Measurements from ENCODE around the gene CFAP46. TPM values are rescaled to one million over a fixed set of nuclear protein-coding genes. Genes with fewer than 3 reads are reported as not detected.
A peak's percentile ranks its signal among the peaks of the same experiment; 100 is the strongest.

Gene CFAP46
- total and polyA plus RNA-seq, 12 donors = 0.36 to 1.9 (median 1.1) TPM

DNA sequence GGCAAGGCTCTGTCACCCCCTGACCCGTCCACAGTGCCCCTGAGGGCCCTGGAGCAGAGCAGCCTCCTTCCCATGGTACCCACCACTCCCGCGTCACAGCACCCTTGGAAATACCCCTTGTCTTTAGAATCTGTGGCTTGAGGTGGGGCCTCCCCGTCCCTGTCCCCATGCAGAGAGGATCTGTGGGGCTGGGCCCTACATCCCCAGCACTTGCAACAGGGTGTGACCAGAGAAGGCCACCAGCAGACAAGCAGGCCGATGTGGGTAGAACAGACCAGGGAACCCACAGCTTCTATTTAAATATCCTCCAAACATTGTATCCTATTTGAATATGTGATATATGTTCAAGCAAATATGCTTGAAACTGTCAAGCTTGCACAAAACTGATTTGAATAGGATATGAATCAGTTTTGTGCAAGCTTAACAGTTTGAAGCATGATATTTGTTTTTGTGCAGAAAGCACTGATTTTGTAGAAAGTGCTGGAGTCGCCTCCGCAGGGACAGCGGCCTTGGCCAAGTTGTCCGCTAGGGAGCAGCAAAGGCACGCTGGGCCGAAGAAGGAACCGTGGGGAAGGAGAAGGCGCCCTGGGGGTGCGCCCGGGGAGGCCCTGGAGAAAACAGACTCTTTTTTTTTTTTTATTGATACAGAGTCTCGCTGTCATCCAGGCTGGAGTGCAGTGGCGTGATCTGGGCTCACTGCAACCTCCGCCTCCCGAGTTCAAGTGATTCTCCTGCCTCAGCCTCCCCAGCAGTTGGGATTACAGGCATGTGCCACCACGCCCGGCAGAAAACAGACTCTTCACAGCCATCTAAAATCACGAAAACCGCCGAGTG, 2.2 kb downstream of the CFAP46 start:
- DNase-seq = no peak
- intact Hi-C loops (cut with DNase I) = loop anchor here in 9 of 10 donors (2.0 to 10.0 kb wide), 4 partner anchors 182 to 185 kb away; no protein-coding TSS in a partner anchor
- H3K36me3 ChIP-seq = no peaks in the 10 kb centered on the region
- H3K4me3 ChIP-seq = no peak overlapping the region
- WGBS, 2 donors = 55 to 62% methylated on average over 24 of the region's 24 CpGs
- TF ChIP-seq, protein P1, sequence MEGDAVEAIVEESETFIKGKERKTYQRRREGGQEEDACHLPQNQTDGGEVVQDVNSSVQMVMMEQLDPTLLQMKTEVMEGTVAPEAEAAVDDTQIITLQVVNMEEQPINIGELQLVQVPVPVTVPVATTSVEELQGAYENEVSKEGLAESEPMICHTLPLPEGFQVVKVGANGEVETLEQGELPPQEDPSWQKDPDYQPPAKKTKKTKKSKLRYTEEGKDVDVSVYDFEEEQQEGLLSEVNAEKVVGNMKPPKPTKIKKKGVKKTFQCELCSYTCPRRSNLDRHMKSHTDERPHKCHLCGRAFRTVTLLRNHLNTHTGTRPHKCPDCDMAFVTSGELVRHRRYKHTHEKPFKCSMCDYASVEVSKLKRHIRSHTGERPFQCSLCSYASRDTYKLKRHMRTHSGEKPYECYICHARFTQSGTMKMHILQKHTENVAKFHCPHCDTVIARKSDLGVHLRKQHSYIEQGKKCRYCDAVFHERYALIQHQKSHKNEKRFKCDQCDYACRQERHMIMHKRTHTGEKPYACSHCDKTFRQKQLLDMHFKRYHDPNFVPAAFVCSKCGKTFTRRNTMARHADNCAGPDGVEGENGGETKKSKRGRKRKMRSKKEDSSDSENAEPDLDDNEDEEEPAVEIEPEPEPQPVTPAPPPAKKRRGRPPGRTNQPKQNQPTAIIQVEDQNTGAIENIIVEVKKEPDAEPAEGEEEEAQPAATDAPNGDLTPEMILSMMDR (IDR thresholded peaks at IDR 0.05) = peak; percentile 35 to 79 (median 73)
- peaks cover 3 to 16% (median 13%) of the 10 kb centered on the region in 9 donors for H3K4me1 ChIP-seq
- H3K27me3 ChIP-seq = peaks cover 0 to 63% (median 51%) of the 10 kb centered on the region in 7 donors
- ATAC-seq = peak in 4 of 8 donors; percentile 15 to 62 (median 31)
- no peak overlapping the region for H3K27ac ChIP-seq
- no peaks in the 10 kb centered on the region for H3K9me3 ChIP-seq

DNA sequence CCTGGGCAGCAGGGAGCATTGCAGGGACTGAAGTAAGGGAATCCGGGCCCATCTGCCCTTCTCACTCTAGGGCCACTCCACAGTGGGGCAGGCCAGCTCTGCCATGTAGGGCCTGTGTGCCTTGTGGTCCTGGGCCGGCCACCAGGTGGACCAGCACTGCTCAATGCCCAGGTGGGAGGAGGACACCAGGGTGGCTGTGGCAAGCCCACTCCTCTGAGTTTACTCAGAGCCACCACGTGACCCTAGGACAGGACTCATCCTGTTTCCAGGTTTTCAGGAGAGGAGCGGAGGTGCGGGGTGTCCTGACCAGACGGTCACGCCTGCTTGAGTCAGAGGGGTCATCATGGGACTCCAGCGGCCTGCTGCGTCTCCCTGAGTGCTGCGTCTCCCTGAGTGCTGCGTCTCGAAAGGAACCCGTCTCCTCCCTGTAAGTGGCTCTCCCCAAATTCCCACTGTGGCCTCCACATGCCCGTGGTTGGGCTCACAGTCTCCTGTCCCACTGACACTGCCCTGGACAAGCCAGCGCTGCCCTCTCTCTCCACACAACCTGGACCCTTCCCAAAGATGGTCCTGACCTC, 2.9 kb downstream of the CFAP46 start:
- no peak for DNase-seq
- H3K27me3 ChIP-seq = peaks cover 0 to 61% (median 48%) of the 10 kb centered on the region in 7 donors
- intact Hi-C loops (cut with DNase I) = loop anchor here in 3 of 10 donors (5.0 to 10.0 kb wide), 2 partner anchors 183 to 185 kb away; no protein-coding TSS in a partner anchor
- peaks cover 3 to 16% (median 13%) of the 10 kb centered on the region in 9 donors for H3K4me1 ChIP-seq
- WGBS, 2 donors = 91 to 93% methylated on average over 15 of the region's 15 CpGs
- no peaks in the 10 kb centered on the region for H3K36me3 ChIP-seq
- ATAC-seq = peak in 1 of 8 donors; percentile 18
- TF ChIP-seq, protein P1 (IDR thresholded peaks at IDR 0.05) = no peak
- no peaks in the 10 kb centered on the region for H3K9me3 ChIP-seq
- no peak overlapping the region for H3K4me3 ChIP-seq
- no peak overlapping the region for H3K27ac ChIP-seq

DNA sequence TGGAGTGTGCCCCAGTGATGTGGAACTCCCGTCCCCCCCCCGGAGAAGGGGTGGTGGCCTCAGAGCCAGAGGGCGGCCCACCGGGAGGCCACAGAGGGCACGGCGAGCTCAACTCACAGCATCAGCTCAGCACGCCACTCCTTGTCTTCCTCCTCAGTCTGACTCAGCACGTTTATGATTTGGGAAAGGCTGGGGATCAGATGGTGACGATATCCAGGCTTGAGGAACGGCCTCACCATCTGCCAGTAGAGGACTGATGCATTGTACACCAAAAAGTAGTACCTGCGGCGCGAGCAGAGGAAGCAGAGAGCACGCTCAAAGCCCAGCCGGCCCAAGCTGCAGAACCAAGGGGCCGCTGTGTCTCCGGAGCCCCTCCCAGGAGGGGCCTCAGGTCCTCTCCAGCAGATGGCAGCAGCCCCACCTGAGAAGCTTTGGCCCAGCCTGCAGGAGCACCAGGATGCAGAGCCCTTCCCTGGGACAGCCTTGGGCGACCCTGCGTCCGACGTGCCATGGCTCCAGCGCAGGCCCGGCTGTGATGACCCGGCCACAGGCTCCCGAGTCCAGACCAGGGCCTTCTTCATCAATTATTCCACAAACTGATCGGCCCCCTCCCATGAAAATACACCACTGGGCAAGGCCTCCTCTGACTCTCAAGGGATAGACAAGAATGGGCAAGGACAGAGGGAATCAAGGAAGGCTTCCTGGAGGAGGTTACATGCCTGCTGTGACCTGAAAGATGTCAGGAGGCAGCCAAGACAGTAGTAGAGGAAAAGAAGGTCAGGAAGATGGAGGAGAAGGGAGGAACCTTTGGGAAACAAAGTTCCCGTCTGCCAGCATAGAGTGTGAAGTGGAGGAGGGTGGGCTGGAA, 3.7 kb downstream of the CFAP46 start:
- TF ChIP-seq, protein P1 (IDR thresholded peaks at IDR 0.05) = peak in 7 of 9 donors; percentile 25 to 36 (median 27)
- DNase-seq (no peak), ATAC-seq (peak in 1 of 8 donors; percentile 31)
- no peaks in the 10 kb centered on the region for H3K36me3 ChIP-seq
- H3K9me3 ChIP-seq = no peaks in the 10 kb centered on the region
- 66% methylated on average over 27 of the region's 27 CpGs for WGBS, 2 donors
- peaks cover 0 to 53% (median 42%) of the 10 kb centered on the region in 7 donors for H3K27me3 ChIP-seq
- H3K27ac ChIP-seq = no peak overlapping the region
- H3K4me1 ChIP-seq = peaks cover 3 to 16% (median 13%) of the 10 kb centered on the region in 9 donors
- H3K4me3 ChIP-seq = no peak overlapping the region
- intact Hi-C loops (cut with DNase I) = loop anchor here in 3 of 10 donors (5.0 to 10.0 kb wide), 2 partner anchors 184 to 186 kb away; no protein-coding TSS in a partner anchor
